ENCODE data around the gene KCND1.

- no peak for TF ChIP-seq POLR2AphosphoS5 (IDR thresholded peaks at IDR 0.05)
- TF ChIP-seq, protein P1, sequence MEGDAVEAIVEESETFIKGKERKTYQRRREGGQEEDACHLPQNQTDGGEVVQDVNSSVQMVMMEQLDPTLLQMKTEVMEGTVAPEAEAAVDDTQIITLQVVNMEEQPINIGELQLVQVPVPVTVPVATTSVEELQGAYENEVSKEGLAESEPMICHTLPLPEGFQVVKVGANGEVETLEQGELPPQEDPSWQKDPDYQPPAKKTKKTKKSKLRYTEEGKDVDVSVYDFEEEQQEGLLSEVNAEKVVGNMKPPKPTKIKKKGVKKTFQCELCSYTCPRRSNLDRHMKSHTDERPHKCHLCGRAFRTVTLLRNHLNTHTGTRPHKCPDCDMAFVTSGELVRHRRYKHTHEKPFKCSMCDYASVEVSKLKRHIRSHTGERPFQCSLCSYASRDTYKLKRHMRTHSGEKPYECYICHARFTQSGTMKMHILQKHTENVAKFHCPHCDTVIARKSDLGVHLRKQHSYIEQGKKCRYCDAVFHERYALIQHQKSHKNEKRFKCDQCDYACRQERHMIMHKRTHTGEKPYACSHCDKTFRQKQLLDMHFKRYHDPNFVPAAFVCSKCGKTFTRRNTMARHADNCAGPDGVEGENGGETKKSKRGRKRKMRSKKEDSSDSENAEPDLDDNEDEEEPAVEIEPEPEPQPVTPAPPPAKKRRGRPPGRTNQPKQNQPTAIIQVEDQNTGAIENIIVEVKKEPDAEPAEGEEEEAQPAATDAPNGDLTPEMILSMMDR (IDR thresholded peaks at IDR 0.05): no peak
Observed at GRCh38 chrX:48919947-48920717, 51.5 kb downstream of the KCND1 start.

Measured in stomach (tissue), 4 donors.